Breast epithelium (tissue), 3 donors: ENCODE results near the gene RIC8B.

Source experiments
- CTCF ChIP-seq, 3 donors: fragments of 450-650 bp; IDR thresholded peaks; one replicate each; pipeline ENCODE4 v1.5.1; 2016 to 2017; ENCODE audit warnings: antibody characterized with exemption in 3 of 3, mild to moderate bottlenecking in 3 of 3, moderate library complexity in 3 of 3
- POLR2A ChIP-seq: fragments of 450-650 bp; IDR thresholded peaks from one replicate; pipeline ENCODE4 v1.6.1; 2016; ENCODE audit warnings: antibody characterized with exemption, mild to moderate bottlenecking, moderate library complexity
- POLR2AphosphoS5 ChIP-seq, 3 donors: sonication (generic); formaldehyde crosslinking; IDR thresholded peaks; one replicate each; pipeline ENCODE4 v1.6.1; 2017; ENCODE audit warnings: antibody characterized with exemption in 3 of 3

- TF ChIP-seq POLR2AphosphoS5 (IDR thresholded peaks at IDR 0.05) (no peak), CTCF (IDR thresholded peaks at IDR 0.05) (no peak), POLR2A (no peak)
Observed at GRCh38 chr12:106750524-106750923, 24.0 kb upstream of the RIC8B start.
